ENCODE results near the gene IL17RC.

Gene IL17RC

DNA sequence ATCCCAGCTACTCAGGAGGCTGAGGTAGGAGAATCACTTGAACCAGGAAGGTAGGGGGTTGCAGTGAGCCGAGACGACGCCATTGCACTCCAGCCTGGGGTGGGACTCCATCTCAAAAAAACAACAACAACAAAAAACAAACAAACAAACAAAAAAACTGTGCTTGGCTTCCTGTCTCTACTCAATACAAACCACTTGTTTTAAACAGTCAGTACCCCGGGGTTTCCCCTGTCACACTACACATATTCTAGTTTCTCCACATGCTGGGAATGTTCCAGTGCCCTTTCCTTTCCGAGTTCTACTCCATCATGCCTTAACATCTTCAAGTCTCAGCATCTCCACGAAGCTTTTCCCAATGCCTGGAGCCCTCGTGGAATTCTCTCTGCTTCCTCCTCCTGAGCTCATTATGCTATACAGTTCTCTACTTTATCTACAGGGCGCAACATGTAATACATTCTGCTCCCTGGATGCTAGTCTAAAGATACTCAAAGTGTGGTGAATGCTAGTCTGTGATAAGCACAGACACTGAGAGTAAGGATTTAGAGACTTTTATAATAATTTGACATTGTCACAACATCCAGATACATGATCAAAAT is 61.9 kb downstream of the IL17RC start:
- DNase-seq, result no peak

- no peak for DNase-seq
These were observed 63.4 kb downstream of the IL17RC start for GRCh38 chr3:9980251-9980650.
